ENCODE measurements around the gene CTSF.
"Not testable (repeated sequence)": the region's sequence is repeated elsewhere in the genome, so short reads cannot be mapped to it uniquely, and the experiment has no call there.

The CTSF gene

DNA sequence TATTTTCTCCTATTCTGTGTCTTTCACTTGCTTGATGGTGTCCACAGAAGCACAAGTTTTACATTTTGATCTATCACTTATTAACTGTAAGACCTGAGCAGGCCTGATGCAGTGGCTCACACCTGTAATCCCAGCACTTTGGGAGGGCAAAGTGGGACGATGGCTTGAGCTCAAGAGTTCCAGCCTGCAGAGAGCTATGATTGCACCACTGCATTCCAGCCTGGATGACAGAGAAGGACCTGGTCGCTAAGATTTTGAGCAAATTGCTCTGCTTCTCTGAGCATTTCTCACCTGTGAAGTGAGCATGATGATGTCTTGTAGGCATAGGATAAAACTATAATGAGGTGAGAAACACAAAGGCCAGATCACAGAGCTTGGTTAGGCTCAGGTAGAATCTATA, 17.7 kb upstream of the CTSF start:
- TF ChIP-seq, protein P1, sequence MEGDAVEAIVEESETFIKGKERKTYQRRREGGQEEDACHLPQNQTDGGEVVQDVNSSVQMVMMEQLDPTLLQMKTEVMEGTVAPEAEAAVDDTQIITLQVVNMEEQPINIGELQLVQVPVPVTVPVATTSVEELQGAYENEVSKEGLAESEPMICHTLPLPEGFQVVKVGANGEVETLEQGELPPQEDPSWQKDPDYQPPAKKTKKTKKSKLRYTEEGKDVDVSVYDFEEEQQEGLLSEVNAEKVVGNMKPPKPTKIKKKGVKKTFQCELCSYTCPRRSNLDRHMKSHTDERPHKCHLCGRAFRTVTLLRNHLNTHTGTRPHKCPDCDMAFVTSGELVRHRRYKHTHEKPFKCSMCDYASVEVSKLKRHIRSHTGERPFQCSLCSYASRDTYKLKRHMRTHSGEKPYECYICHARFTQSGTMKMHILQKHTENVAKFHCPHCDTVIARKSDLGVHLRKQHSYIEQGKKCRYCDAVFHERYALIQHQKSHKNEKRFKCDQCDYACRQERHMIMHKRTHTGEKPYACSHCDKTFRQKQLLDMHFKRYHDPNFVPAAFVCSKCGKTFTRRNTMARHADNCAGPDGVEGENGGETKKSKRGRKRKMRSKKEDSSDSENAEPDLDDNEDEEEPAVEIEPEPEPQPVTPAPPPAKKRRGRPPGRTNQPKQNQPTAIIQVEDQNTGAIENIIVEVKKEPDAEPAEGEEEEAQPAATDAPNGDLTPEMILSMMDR (IDR thresholded peaks at IDR 0.05; ENCODE audit: low read depth, low read length, missing control alignments), result no peak
- H3K4me3 ChIP-seq (replicated peaks; ENCODE audit: low read depth, low read length), result no peak overlapping the region
- no peak for DNase-seq (ENCODE audit: extremely low read depth, low read depth)

DNA sequence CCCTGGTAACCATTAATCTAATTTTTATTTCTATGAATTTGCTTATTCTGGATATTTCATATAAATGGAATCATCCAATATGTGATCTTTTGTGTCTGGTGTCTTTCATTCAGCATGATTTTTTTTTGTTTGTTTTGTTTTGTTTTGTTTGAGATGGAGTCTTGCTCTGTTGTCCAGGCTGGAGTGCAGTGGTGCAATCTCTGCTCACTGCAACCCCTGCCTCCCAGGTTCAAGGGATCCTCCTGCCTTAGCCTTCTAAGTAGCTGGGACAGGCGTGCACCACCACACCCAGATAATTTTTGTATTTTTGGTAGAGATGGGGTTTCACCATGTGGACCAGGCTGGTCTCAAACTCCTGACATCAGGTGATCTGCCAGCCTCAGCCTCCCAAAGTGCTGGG, 17.0 kb upstream of the CTSF start:
- H3K4me3 ChIP-seq (replicated peaks; ENCODE audit: low read depth, low read length); DNase-seq (ENCODE audit: extremely low read depth, low read depth): not testable (repeated sequence)

DNA sequence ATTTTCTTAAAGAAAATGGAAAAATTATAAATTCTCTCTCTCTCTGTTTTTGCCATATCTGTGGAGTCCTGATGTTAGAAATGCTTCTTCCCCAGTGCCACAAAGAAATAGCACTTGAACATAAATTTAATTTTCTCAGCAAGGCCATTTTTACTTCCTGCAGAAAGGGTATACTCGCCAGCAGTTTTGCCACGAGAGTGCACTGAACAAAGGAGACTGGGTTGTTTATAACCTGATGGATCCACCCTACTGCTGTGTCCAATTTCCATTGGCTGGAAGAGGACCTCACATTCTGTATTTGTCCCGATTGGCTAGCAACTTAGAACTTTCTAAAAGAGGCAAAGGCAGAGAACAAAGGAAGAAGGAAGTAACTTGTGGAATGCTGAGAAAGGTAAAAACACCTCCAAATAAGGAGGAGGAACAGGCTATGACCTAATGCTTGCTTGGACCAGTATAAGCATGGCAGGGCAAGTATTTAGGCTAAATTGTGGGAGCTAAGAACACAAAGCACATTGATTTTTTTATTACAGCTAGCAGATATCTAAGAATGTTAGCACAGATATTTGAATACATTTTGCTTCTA, 14.2 kb upstream of the CTSF start:
- H3K4me3 ChIP-seq (replicated peaks; ENCODE audit: low read depth, low read length); DNase-seq (ENCODE audit: extremely low read depth, low read depth): not testable (repeated sequence)

DNA sequence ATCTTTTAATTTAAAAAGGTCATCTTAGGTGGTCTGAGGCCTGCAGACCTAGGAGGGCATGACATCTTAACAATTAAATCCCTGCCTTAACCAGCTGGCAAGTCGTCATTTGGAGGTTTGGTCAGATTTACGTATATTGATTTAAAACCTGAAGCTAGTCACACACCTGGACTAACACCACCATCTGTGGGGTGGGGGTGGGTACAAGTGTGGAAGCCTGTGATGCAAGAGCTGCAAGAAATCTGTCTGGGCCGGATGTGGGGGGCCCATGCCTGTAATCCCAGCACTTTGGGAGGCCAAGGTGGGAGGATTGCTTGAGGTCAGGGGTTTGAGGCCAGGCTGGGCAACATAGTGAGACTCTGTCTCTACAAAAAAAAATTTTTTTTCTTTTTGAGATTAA, 12.9 kb upstream of the CTSF start:
- no peak for DNase-seq (ENCODE audit: extremely low read depth, low read depth)
- no peak overlapping the region for H3K4me3 ChIP-seq (replicated peaks; ENCODE audit: low read depth, low read length)
- TF ChIP-seq, protein P1 (IDR thresholded peaks at IDR 0.05; ENCODE audit: low read depth, low read length, missing control alignments), result no peak

DNA sequence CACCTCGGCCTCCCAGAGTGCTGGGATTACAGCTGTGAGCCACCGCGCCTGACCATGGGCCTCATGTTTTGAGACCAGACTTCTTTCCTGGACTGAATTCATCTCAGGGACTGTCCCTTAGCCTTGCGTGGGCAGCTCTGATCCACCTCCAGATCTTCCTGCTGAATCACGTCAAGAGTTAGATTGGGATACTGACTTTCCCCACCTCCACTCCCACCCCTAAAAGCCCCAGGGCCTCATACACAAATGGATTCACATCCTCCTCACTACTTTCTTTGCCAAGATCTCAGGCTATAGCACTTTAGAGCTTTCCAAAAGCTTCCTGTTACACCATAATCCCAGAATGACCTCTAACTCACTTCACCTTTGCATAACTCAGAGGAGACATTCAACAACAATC, 12.4 kb upstream of the CTSF start:
- H3K4me3 ChIP-seq (replicated peaks; ENCODE audit: low read depth, low read length), result no peak overlapping the region
- TF ChIP-seq, protein P1 (IDR thresholded peaks at IDR 0.05; ENCODE audit: low read depth, low read length, missing control alignments), result no peak
- no peak for DNase-seq (ENCODE audit: extremely low read depth, low read depth)

DNA sequence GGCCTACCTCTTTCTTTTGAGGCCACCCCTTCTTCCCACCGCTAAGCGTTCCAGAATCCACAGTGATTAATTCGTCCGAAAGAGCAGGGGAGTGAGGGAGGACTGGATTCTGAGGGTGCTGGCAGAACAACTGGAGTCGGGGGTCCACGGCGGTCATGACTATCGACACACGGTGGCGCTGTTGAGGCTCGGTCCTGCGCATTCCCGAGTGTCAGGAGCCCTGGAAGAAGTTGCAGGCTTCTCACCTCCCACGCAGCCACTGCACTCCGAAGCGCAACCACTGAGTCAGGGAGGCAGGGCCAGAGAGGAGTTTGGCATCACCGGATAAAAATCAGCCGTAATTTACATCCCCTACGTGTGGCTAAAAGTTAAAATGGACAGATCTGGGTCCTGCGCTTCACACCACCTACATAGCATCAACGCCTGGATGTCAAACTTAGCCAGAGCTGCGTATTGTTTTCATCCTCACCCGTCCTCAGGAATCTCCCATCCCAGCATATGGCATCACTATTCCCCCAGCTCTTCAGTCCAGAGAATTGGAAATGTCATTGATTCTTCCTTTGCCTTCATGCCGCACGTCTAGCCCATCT, 10.7 kb upstream of the CTSF start:
- DNase-seq (ENCODE audit: extremely low read depth, low read depth), result no peak

DNA sequence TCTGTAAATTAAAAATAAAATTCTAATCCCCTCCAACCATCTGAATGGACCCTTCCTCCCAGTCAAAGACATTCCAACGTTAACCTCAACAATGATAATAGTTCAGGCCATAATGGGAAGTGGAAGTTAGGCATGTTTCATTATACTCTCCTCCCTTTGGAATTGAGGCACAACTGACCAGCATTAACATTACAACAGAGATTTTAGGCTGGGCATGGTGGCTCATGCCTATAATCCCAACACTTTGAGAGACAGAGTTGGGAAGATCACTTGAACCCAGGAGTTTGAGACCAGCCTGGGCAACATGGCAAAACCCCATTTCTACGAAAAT, 2.4 kb upstream of the CTSF start:
- H3K4me3 ChIP-seq (replicated peaks; ENCODE audit: low read depth, low read length), result no peak overlapping the region
- TF ChIP-seq, protein P1 (IDR thresholded peaks at IDR 0.05; ENCODE audit: low read depth, low read length, missing control alignments), result no peak
- no peak for DNase-seq (ENCODE audit: extremely low read depth, low read depth)

More for the DNA sequence above, 10.7 kb upstream of the CTSF start:
- TF ChIP-seq, protein P1 (IDR thresholded peaks at IDR 0.05; ENCODE audit: low read depth, low read length, missing control alignments), result peak; percentile 86
- H3K4me3 ChIP-seq (replicated peaks; ENCODE audit: low read depth, low read length), result no peak overlapping the region

All from HFF-Myc (cell line).